Endothelial cell of umbilical vein (primary cell): Measurements from ENCODE around the gene TRERF1. TPM values are rescaled to one million over a fixed set of nuclear protein-coding genes. Genes with fewer than 3 reads are reported as not detected.

Experiments used
- BruUV-seq: library from RNA; stranded (reverse); fragments of 400-500 nt; replicated peaks from 2 replicates; lab custom pipeline; 2021; lab: Mats Ljungman, UMichigan
- CTCF ChIA-PET: fragments of 300-600, 350-600 bp; sonication (Branson Sonifier 250); formaldehyde crosslinking; loops from one replicate; lab custom pipeline; 2021; ENCODE audit warnings: antibody characterized with exemption, inconsistent platforms; lab: Charles Lee
- POLR2A ChIA-PET: fragments of 300-600, 350-600 bp; sonication (Branson Sonifier 250); formaldehyde crosslinking; loops from one replicate; lab custom pipeline; 2021; ENCODE audit warnings: antibody characterized with exemption, inconsistent platforms; lab: Charles Lee
- DNase-seq: peaks from one replicate; pipeline ENCODE4 v3.0.0-alpha.2; 2011; ENCODE audit warnings: low read depth, low spot score
- FAIRE-seq: peaks from 2 replicates; lab custom pipeline; 2011; peaks lifted over from hg19 to GRCh38; lab: Jason Lieb, UNC
- H2AFZ ChIP-seq: 2 replicates; pipeline ENCODE4 v1.6.0; 2012; ENCODE audit warnings: low read depth, low read length, control low read depth, inconsistent platforms
- H3K27ac ChIP-seq: 2 replicates; pipeline ENCODE4 v1.5.1; 2011; ENCODE audit warnings: low read depth, mild to moderate bottlenecking, control low read depth, low read length, moderate library complexity; ENCODE audit not compliant: insufficient read depth
- H3K27me3 ChIP-seq, 2 experiments: 2 replicates each; pipeline versions ENCODE4 v1.6.0 to v1.6.1; 2011; ENCODE audit warnings: low read length in 2 of 2, mixed read lengths in 1 of 2; ENCODE audit not compliant: control insufficient read depth in 2 of 2, insufficient read depth in 2 of 2
- H3K36me3 ChIP-seq, 2 experiments: 2 replicates in 1 of 2; 3 replicates in 1 of 2; pipeline ENCODE4 v1.5.1; 2011; ENCODE audit warnings: low read length in 2 of 2, mild to moderate bottlenecking in 1 of 2, moderate library complexity in 1 of 2; ENCODE audit not compliant: control insufficient read depth in 2 of 2, insufficient read depth in 2 of 2; ENCODE audit errors: extremely low read depth in 1 of 2
- H3K4me1 ChIP-seq: 3 replicates; pipeline ENCODE4 v1.5.1; 2011; ENCODE audit warnings: mild to moderate bottlenecking, low read length; ENCODE audit not compliant: control insufficient read depth, insufficient read depth; ENCODE audit errors: extremely low read depth
- H3K4me2 ChIP-seq: 2 replicates; pipeline ENCODE4 v1.6.1; 2011; ENCODE audit warnings: low read length, control low read depth, mixed read lengths; ENCODE audit not compliant: insufficient read depth
- H3K4me3 ChIP-seq, 3 experiments: fragments of 200-600 bp in 1 of 3; sonication (generic), shearing (Covaris generic) in 1 of 3; replicated peaks in 1 of 3; 2 replicates each; pipeline ENCODE4 v1.5.1; 2011 to 2016; ENCODE audit warnings: control low read depth in 3 of 3, low read length in 3 of 3, mild to moderate bottlenecking in 2 of 3, inconsistent platforms in 1 of 3, low read depth in 1 of 3, moderate library complexity in 1 of 3; ENCODE audit not compliant: insufficient read depth in 1 of 3
- H3K79me2 ChIP-seq: 2 replicates; pipeline ENCODE4 v1.6.0; 2012; ENCODE audit warnings: low read length, inconsistent platforms; ENCODE audit not compliant: control insufficient read depth, insufficient read depth
- H3K9ac ChIP-seq: replicated peaks from 2 replicates; pipeline ENCODE3; 2011; ENCODE audit warnings: low read length, control low read depth; ENCODE audit not compliant: insufficient read depth; ENCODE audit errors: extremely low read depth
- H3K9me1 ChIP-seq: replicated peaks from 3 replicates; pipeline ENCODE4 v1.6.0; 2011; ENCODE audit warnings: mild to moderate bottlenecking, low read length; ENCODE audit not compliant: control insufficient read depth, insufficient read depth; ENCODE audit errors: extremely low read depth
- H3K9me3 ChIP-seq: replicated peaks from 2 replicates; pipeline ENCODE4 v1.5.1; 2012; ENCODE audit warnings: low read length, inconsistent platforms; ENCODE audit not compliant: control insufficient read depth, insufficient read depth
- H4K20me1 ChIP-seq: replicated peaks from 2 replicates; pipeline ENCODE3; 2011; ENCODE audit warnings: mild to moderate bottlenecking, low read length; ENCODE audit not compliant: control insufficient read depth, insufficient read depth; ENCODE audit errors: extremely low read depth
- EZH2 ChIP-seq: IDR thresholded peaks from 2 replicates; pipeline ENCODE4 v1.6.1; 2012; ENCODE audit warnings: borderline replicate concordance, low read depth, mild to moderate bottlenecking, moderate library complexity, low read length, inconsistent platforms; ENCODE audit not compliant: severe bottlenecking
- FOS ChIP-seq: IDR thresholded peaks from 2 replicates; pipeline ENCODE4 v1.6.1; 2011; ENCODE audit warnings: mild to moderate bottlenecking, low read length, moderate library complexity, borderline replicate concordance; ENCODE audit not compliant: insufficient read depth
- GATA2 ChIP-seq: IDR thresholded peaks from 2 replicates; pipeline ENCODE4 v1.7.0; 2011; ENCODE audit warnings: low read depth, mild to moderate bottlenecking, moderate library complexity, mixed read lengths, low read length; ENCODE audit not compliant: insufficient read length, insufficient read depth
- JUN ChIP-seq: IDR thresholded peaks from 2 replicates; pipeline ENCODE4 v1.6.1; 2011; ENCODE audit warnings: borderline replicate concordance, low read depth; ENCODE audit not compliant: insufficient read length, insufficient read depth
- MYC ChIP-seq: IDR thresholded peaks from one replicate; pipeline ENCODE4 v1.6.1; 2011; ENCODE audit warnings: mild to moderate bottlenecking, low read depth, low read length
- POLR2A ChIP-seq: IDR thresholded peaks from 2 replicates; pipeline ENCODE4 v1.6.1; 2012; ENCODE audit warnings: low read depth, mild to moderate bottlenecking, control low read depth, low read length
- POLR2AphosphoS5 ChIP-seq: IDR thresholded peaks from 2 replicates; pipeline ENCODE4 v1.6.1; 2012; ENCODE audit warnings: low read depth, mild to moderate bottlenecking, control low read depth, low read length, moderate library complexity; ENCODE audit not compliant: insufficient read depth
- dilution Hi-C: fragments of 300-500 bp; cut with MboI; formaldehyde crosslinking; loops from one replicate; pipeline ENCODE4 v1.15.0; 2019; ENCODE audit warnings: low sequenced_read_pairs; ENCODE audit not compliant: extremely low pct_ligation_motif_present
- intact Hi-C: fragments of 100-400 bp; cut with micrococcal nuclease; formaldehyde crosslinking; loops from one replicate; pipeline ENCODE4 v1.10.0; 2022
- polyA plus RNA-seq, 4 experiments: library from polyadenylated mRNA; depleted of rRNA in 3 of 4; stranded (reverse) in 3 of 4; unstranded in 1 of 4; fragments of >200 nt; gene quantifications; 2 replicates each; pipeline versions ENCODE4 v1.2.1 to v1.2.3, GENCODE V29; 2011 to 2012; ENCODE audit warnings: missing spikeins in 1 of 4
- total RNA-seq: library from RNA; stranded (reverse); gene quantifications from 2 replicates; pipeline ENCODE4 v1.2.3, GENCODE V29; 2021
- TF ChIP-seq, protein P1 (sequence below): IDR thresholded peaks from 2 replicates; pipeline ENCODE4 v1.6.1; 2011; ENCODE audit not compliant: insufficient read depth, insufficient read length
- TF ChIP-seq, protein P2 (sequence below), 2 donors: IDR thresholded peaks; 1 replicate in 1 of 2; 2 replicates in 1 of 2; pipeline ENCODE4 v1.5.1; 2011; ENCODE audit warnings: low read length in 2 of 2, mild to moderate bottlenecking in 2 of 2, moderate library complexity in 2 of 2, control low read depth in 1 of 2, inconsistent platforms in 1 of 2, low read depth in 1 of 2; ENCODE audit not compliant: insufficient read depth in 1 of 2; ENCODE audit errors: extremely low read depth in 1 of 2

TRERF1 gene
- total and polyA plus RNA-seq, 2 donors (not counting 3 experiments of a cell fraction or from before 2014, with no cell fraction given) = 0.73 to 5.5 TPM

DNA sequence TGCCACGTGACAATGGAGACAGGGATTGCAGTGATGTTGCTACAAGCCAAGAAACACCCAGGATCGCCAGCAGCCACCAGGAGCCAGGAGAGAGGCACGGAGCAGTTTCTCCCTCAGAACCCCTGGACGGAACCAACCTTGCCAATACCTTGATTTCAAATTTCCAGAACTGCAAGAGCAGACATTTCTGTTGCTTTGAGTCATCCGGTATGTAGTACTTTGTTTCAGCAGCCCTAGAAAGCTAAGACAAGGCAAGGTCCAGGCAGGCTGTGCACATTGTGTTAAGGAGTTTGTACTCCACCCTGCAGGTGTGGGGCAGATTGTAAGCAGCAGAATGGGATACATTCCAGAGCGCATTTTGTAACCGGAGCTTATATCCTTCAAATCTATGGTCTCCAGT is 48.3 kb downstream of the TRERF1 start:
- Histone ChIP-seq H3K4me3 (no peak overlapping the region), H2AFZ (no peak overlapping the region), H4K20me1 (no peaks in the 10 kb centered on the region), H3K9me3 (no peaks in the 10 kb centered on the region), H3K27ac (no peak overlapping the region), H3K4me2 (no peak overlapping the region), H3K79me2 (no peaks in the 10 kb centered on the region), H3K4me1 (peaks cover 8% of the 10 kb centered on the region), H3K9ac (no peak overlapping the region), H3K36me3 (no peaks in the 10 kb centered on the region), H3K9me1 (no peaks in the 10 kb centered on the region), H3K27me3 (no peaks in the 10 kb centered on the region)
- dilution Hi-C loops (no loop called here), intact Hi-C loops (no loop called here)
- no TSS peak for BruUV-seq
- no peak for DNase-seq
- ChIA-PET POLR2A (no interaction called here), CTCF (interaction anchor here (1.1 to 1.2 kb wide), 2 partner anchors 31 to 49 kb away, joined by 4 to 6 read pairs; partner anchors contain the start of gene TRERF1)
- no peak for TF ChIP-seq POLR2AphosphoS5
- no peak for TF ChIP-seq FOS
- TF ChIP-seq EZH2 = no peak
- no peak for TF ChIP-seq GATA2
- TF ChIP-seq POLR2A = no peak
- TF ChIP-seq MYC = no peak
- TF ChIP-seq, protein P1, sequence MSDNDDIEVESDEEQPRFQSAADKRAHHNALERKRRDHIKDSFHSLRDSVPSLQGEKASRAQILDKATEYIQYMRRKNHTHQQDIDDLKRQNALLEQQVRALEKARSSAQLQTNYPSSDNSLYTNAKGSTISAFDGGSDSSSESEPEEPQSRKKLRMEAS = no peak
- FAIRE-seq = no peak

DNA sequence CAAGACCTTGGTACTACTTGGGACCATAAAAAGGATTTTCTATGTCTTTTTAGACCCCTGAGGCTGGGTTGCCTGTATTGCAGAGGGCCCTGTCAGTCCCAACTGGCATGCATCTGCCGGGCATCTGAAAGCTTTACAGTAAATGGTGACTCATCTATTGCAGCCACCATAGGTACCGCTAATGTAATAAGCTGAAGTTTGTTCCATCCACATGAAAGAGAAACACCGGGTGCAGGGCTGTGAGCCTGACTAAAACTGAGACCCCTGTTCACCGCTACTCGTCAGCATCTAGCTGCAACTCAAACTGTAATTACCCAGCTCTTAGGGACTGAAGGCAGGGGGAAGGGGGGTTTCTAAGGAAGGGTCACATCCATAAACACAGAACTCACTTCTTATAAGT is 49.5 kb downstream of the TRERF1 start:
- Histone ChIP-seq H3K9me3 (no peaks in the 10 kb centered on the region), H3K4me3 (no peak overlapping the region), H3K9ac (no peak overlapping the region), H3K79me2 (no peaks in the 10 kb centered on the region), H3K27ac (no peak overlapping the region), H2AFZ (no peak overlapping the region), H3K36me3 (no peaks in the 10 kb centered on the region), H3K9me1 (no peaks in the 10 kb centered on the region), H4K20me1 (no peaks in the 10 kb centered on the region), H3K27me3 (no peaks in the 10 kb centered on the region), H3K4me2 (no peak overlapping the region), H3K4me1 (peaks cover 8% of the 10 kb centered on the region)
- TF ChIP-seq, protein P2, sequence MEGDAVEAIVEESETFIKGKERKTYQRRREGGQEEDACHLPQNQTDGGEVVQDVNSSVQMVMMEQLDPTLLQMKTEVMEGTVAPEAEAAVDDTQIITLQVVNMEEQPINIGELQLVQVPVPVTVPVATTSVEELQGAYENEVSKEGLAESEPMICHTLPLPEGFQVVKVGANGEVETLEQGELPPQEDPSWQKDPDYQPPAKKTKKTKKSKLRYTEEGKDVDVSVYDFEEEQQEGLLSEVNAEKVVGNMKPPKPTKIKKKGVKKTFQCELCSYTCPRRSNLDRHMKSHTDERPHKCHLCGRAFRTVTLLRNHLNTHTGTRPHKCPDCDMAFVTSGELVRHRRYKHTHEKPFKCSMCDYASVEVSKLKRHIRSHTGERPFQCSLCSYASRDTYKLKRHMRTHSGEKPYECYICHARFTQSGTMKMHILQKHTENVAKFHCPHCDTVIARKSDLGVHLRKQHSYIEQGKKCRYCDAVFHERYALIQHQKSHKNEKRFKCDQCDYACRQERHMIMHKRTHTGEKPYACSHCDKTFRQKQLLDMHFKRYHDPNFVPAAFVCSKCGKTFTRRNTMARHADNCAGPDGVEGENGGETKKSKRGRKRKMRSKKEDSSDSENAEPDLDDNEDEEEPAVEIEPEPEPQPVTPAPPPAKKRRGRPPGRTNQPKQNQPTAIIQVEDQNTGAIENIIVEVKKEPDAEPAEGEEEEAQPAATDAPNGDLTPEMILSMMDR (IDR thresholded peaks at IDR 0.05; ENCODE audit: extremely low read depth in 1 of 2, insufficient read depth in 1 of 2, low read depth in 1 of 2, low read length in 2 of 2) = no peak
- TF ChIP-seq FOS (no peak), GATA2 (no peak), POLR2A (no peak), JUN (no peak), EZH2 (no peak), POLR2AphosphoS5 (no peak), MYC (no peak)
- TF ChIP-seq, protein P1 = no peak
- intact Hi-C loops (no loop called here), dilution Hi-C loops (no loop called here)
- DNase-seq = no peak
- FAIRE-seq = no peak
- no TSS peak for BruUV-seq
- CTCF ChIA-PET = interaction anchor here (1.7 kb wide), 1 partner anchor 145 kb away, joined by 6 read pairs; no protein-coding TSS in a partner anchor
- POLR2A ChIA-PET = no interaction called here
